Body of pancreas (tissue), 4 donors: ENCODE measurements around the gene ZNF423. TPM values are rescaled to one million over a fixed set of nuclear protein-coding genes. Genes with fewer than 3 reads are reported as not detected.
A peak's percentile ranks its signal among the peaks of the same experiment; 100 is the strongest.

Experiments used
- ATAC-seq: fragments of 150-250 bp; one replicate; pipeline ENCODE4 v1.9.1; 2016
- DNase-seq, 4 donors: peaks; one replicate each; pipeline ENCODE4 v3.0.0-alpha.2; 2019
- H3K27ac ChIP-seq, 4 donors: fragments of 200-600 bp; sonication (generic); 1 replicate in 3 of 4; 2 replicates in 1 of 4; pipeline versions ENCODE4 v1.5.1 to v1.6.1; 2016 to 2019; ENCODE audit warnings: mild to moderate bottlenecking in 1 of 4, mixed read lengths in 1 of 4, moderate library complexity in 1 of 4
- H3K27me3 ChIP-seq, 2 donors: fragments of 200-600 bp; sonication (generic); one replicate each; pipeline ENCODE4 v1.6.0; 2016; ENCODE audit warnings: mild to moderate bottlenecking in 1 of 2
- H3K36me3 ChIP-seq, 2 donors: fragments of 200-600 bp; sonication (generic); replicated peaks in 1 of 2; 2 replicates each; pipeline ENCODE4 v1.5.1; 2016; ENCODE audit warnings: low read depth in 2 of 2; ENCODE audit not compliant: insufficient read depth in 1 of 2
- H3K4me1 ChIP-seq: fragments of 200-600 bp; sonication (generic); one replicate; pipeline ENCODE4 v1.6.0; 2016
- H3K4me3 ChIP-seq, 2 donors: fragments of 200-600 bp; sonication (generic); 1 replicate in 1 of 2; 2 replicates in 1 of 2; pipeline ENCODE4 v1.5.1; 2016 to 2019
- H3K9me3 ChIP-seq, 3 donors: fragments of 200-600 bp; sonication (generic); 1 replicate in 2 of 3; 2 replicates in 1 of 3; pipeline ENCODE4 v1.5.1; 2016
- CTCF ChIP-seq, 7 experiments: fragments of 450-650 bp in 4 of 7; fragments of 200-600 bp in 3 of 7; sonication (generic) in 3 of 7; IDR thresholded peaks; one replicate each; pipeline ENCODE4 v1.5.1; 2016 to 2019; ENCODE audit warnings: antibody characterized with exemption in 7 of 7
- POLR2A ChIP-seq, 3 donors: fragments of 450-650 bp; IDR thresholded peaks; one replicate each; pipeline ENCODE4 v1.6.1; 2016; ENCODE audit warnings: antibody characterized with exemption in 3 of 3, mild to moderate bottlenecking in 2 of 3
- WGBS, 2 donors: methylation state at CpG; one replicate each; pipeline ENCODE4 v1.1.5; 2017; 5-methylcytosine and 5-hydroxymethylcytosine counted together
- intact Hi-C: fragments of 100-400 bp; cut with DNase I; formaldehyde crosslinking; loops from one replicate; pipeline ENCODE4 v1.15.1; 2023
- total RNA-seq, 2 donors: library from RNA; depleted of rRNA; stranded (reverse); fragments of >200 nt; gene quantifications; one replicate each; pipeline ENCODE4 v1.1.0, GENCODE V29; 2016

Gene ZNF423
- total RNA-seq, 2 donors from 2014 or later, result 4.2 to 9.2 TPM

GRCh38 chr16:49775581-49775980, 80.3 kb downstream of the ZNF423 start:
- TF ChIP-seq POLR2A (IDR thresholded peaks at IDR 0.05), result no peak
- no peak for TF ChIP-seq CTCF (IDR thresholded peaks at IDR 0.05)

GRCh38 chr16:49775018-49775417, 80.9 kb downstream of the ZNF423 start:
- TF ChIP-seq POLR2A (IDR thresholded peaks at IDR 0.05) (no peak), CTCF (IDR thresholded peaks at IDR 0.05) (no peak)
- ATAC-seq, result no peak
- DNase-seq, result no peak
- Histone ChIP-seq H3K27me3 (no peaks in the 10 kb centered on the region), H3K36me3 (no peaks in the 10 kb centered on the region), H3K4me1 (no peaks in the 10 kb centered on the region), H3K4me3 (no peak overlapping the region), H3K27ac (no peak overlapping the region), H3K9me3 (no peaks in the 10 kb centered on the region)
- 80 to 86% methylated on average over 3 to 4 of the region's 4 CpGs for WGBS, 2 donors
- intact Hi-C loops, result loop anchor here (10.0 kb wide), 1 partner anchor 60 kb away; no protein-coding TSS in a partner anchor

More at GRCh38 chr16:49775581-49775980, 80.3 kb downstream of the ZNF423 start:
- no peak overlapping the region for H3K27ac ChIP-seq
- no peak overlapping the region for H3K4me3 ChIP-seq
- H3K27me3 ChIP-seq, result no peaks in the 10 kb centered on the region
- intact Hi-C loops, result loop anchor here (10.0 kb wide), 1 partner anchor 59 kb away; no protein-coding TSS in a partner anchor
- DNase-seq (no peak), ATAC-seq (no peak)
- WGBS, 2 donors, result 79 to 89% methylated on average over 4 of the region's 4 CpGs
- H3K36me3 ChIP-seq, result no peaks in the 10 kb centered on the region
- no peaks in the 10 kb centered on the region for H3K4me1 ChIP-seq
- no peaks in the 10 kb centered on the region for H3K9me3 ChIP-seq

- intact Hi-C loops, result loop anchor here (10.0 kb wide), 1 partner anchor 61 kb away; no protein-coding TSS in a partner anchor
- no peaks in the 10 kb centered on the region for H3K4me1 ChIP-seq
- WGBS, 2 donors, result 54 to 67% methylated on average over 5 to 10 of the region's 10 CpGs
Observed at GRCh38 chr16:49773534-49774475, 82.1 kb downstream of the ZNF423 start.

GRCh38 chr16:49767998-49768397, 87.9 kb downstream of the ZNF423 start:
- Histone ChIP-seq H3K4me1 (no peaks in the 10 kb centered on the region), H3K9me3 (no peaks in the 10 kb centered on the region), H3K27me3 (no peaks in the 10 kb centered on the region), H3K4me3 (no peak overlapping the region), H3K27ac (no peak overlapping the region), H3K36me3 (no peaks in the 10 kb centered on the region)
- 90 to 95% methylated on average over 23 of the region's 23 CpGs for WGBS, 2 donors
- ATAC-seq, result no peak
- DNase-seq, result no peak
- intact Hi-C loops, result no loop called here
- TF ChIP-seq POLR2A (IDR thresholded peaks at IDR 0.05) (no peak), CTCF (IDR thresholded peaks at IDR 0.05) (no peak)

More at GRCh38 chr16:49773534-49774475, 82.1 kb downstream of the ZNF423 start:
- Histone ChIP-seq H3K36me3 (no peaks in the 10 kb centered on the region), H3K27ac (no peak overlapping the region), H3K4me3 (no peak overlapping the region), H3K9me3 (no peaks in the 10 kb centered on the region), H3K27me3 (no peaks in the 10 kb centered on the region)
- DNase-seq, result no peak
- no peak for ATAC-seq
- TF ChIP-seq POLR2A (IDR thresholded peaks at IDR 0.05) (peak in 1 of 3 donors; percentile 11), CTCF (IDR thresholded peaks at IDR 0.05) (no peak)
